GM23338 (cell line): ENCODE results near the gene OTUD3. TPM values are rescaled to one million over a fixed set of nuclear protein-coding genes. Genes with fewer than 3 reads are reported as not detected.

ENCODE experiments used
- ATAC-seq: fragments of 200-7000 bp; cut with Tn5 transposase; 3 replicates; pipeline ENCODE4 v1.9.1; 2020
- DNase-seq: peaks from one replicate; pipeline ENCODE4 v3.0.0-alpha.2; 2015; ENCODE audit warnings: low spot score
- H2AFZ ChIP-seq: fragments of 200-600 bp; sonication (generic); 2 replicates; pipeline ENCODE4 v1.8.0; 2016; ENCODE audit warnings: antibody characterized with exemption, mild to moderate bottlenecking, moderate library complexity
- H3F3A ChIP-seq: fragments of 200-600 bp; sonication (generic); replicated peaks from 2 replicates; pipeline ENCODE4 v1.8.0; 2017; ENCODE audit warnings: antibody characterized with exemption, mixed run types, low read depth
- H3K27ac ChIP-seq: fragments of 200-600 bp; sonication (generic); 2 replicates; pipeline ENCODE4 v1.6.1; 2016; ENCODE audit warnings: low read depth
- H3K27me3 ChIP-seq: fragments of 200-600 bp; sonication (generic); 2 replicates; pipeline ENCODE4 v1.8.0; 2016; ENCODE audit warnings: mild to moderate bottlenecking, mixed run types, moderate library complexity; ENCODE audit not compliant: insufficient read depth
- H3K36me3 ChIP-seq: fragments of 200-600 bp; sonication (generic); 2 replicates; pipeline ENCODE4 v1.8.0; 2016; ENCODE audit warnings: mild to moderate bottlenecking; ENCODE audit not compliant: insufficient read depth
- H3K4me1 ChIP-seq: fragments of 200-600 bp; sonication (generic); 2 replicates; pipeline ENCODE4 v1.8.0; 2016; ENCODE audit warnings: mild to moderate bottlenecking, moderate library complexity; ENCODE audit not compliant: insufficient read depth
- H3K4me2 ChIP-seq: fragments of 200-600 bp; sonication (generic); 2 replicates; pipeline ENCODE4 v1.7.1; 2017; ENCODE audit warnings: mixed run types
- H3K4me3 ChIP-seq: fragments of 200-600 bp; sonication (generic); 2 replicates; pipeline ENCODE4 v1.6.1; 2016; ENCODE audit warnings: mixed run types
- H3K79me2 ChIP-seq: fragments of 200-600 bp; sonication (generic); replicated peaks from 2 replicates; pipeline ENCODE4 v1.8.0; 2017; ENCODE audit warnings: mild to moderate bottlenecking; ENCODE audit not compliant: insufficient read depth
- H3K9me2 ChIP-seq: fragments of 200-600 bp; sonication (generic); 2 replicates; pipeline ENCODE4 v1.8.0; 2017; ENCODE audit not compliant: insufficient read depth
- H4K20me1 ChIP-seq: fragments of 200-600 bp; sonication (generic); replicated peaks from 2 replicates; pipeline ENCODE4 v1.8.0; 2017; ENCODE audit warnings: mild to moderate bottlenecking; ENCODE audit not compliant: insufficient read depth
- H3K27ac Mint-ChIP-seq: 2 replicates; pipeline ENCODE4 v1.8.0; 2020; ENCODE audit warnings: inconsistent platforms, mild to moderate bottlenecking, moderate library complexity, mixed read lengths
- H3K27me3 Mint-ChIP-seq: 3 replicates; pipeline ENCODE4 v1.8.0; 2022; ENCODE audit warnings: low read depth, mild to moderate bottlenecking, moderate library complexity, mixed read lengths, inconsistent platforms; ENCODE audit not compliant: insufficient read depth, poor library complexity
- H3K36me3 Mint-ChIP-seq: 3 replicates; pipeline ENCODE4 v1.8.0; 2021; ENCODE audit warnings: low read depth, mild to moderate bottlenecking, inconsistent platforms, moderate library complexity, mixed read lengths
- H3K4me1 Mint-ChIP-seq: 3 replicates; pipeline ENCODE4 v1.8.0; 2020; ENCODE audit warnings: mild to moderate bottlenecking, inconsistent platforms, mixed read lengths
- H3K4me3 Mint-ChIP-seq: 3 replicates; pipeline ENCODE4 v1.8.0; 2021; ENCODE audit warnings: moderate library complexity, mild to moderate bottlenecking, inconsistent platforms, mixed read lengths
- H3K9me3 Mint-ChIP-seq: 3 replicates; pipeline ENCODE4 v1.8.0; 2020; ENCODE audit warnings: moderate library complexity, mild to moderate bottlenecking, inconsistent platforms, mixed read lengths
- CREB1 ChIP-seq: fragments of 250-450 bp; sonication (Bioruptor Pico); IDR thresholded peaks from 2 replicates; pipeline ENCODE4 v1.5.0; 2020; ENCODE audit warnings: low read depth, mild to moderate bottlenecking, moderate library complexity
- ETS1 ChIP-seq: IDR thresholded peaks from 2 replicates; pipeline ENCODE4 v1.6.1; 2016; ENCODE audit warnings: antibody characterized with exemption
- EZH2 ChIP-seq: fragments of 200-600 bp; sonication (generic); IDR thresholded peaks from one replicate; pipeline ENCODE4 v1.8.0; 2017; ENCODE audit warnings: antibody characterized with exemption, mild to moderate bottlenecking, low read depth; ENCODE audit not compliant: unreplicated experiment
- EZH2phosphoT487 ChIP-seq: fragments of 200-600 bp; sonication (generic); IDR thresholded peaks from one replicate; pipeline ENCODE4 v1.8.1; 2018; ENCODE audit warnings: antibody characterized with exemption; ENCODE audit not compliant: unreplicated experiment
- JUNB ChIP-seq: IDR thresholded peaks from one replicate; pipeline ENCODE4 v1.6.1; 2016; ENCODE audit warnings: antibody characterized with exemption; ENCODE audit not compliant: unreplicated experiment
- NANOG ChIP-seq: IDR thresholded peaks from 2 replicates; pipeline ENCODE4 v1.6.1; 2016; ENCODE audit warnings: antibody characterized with exemption, borderline replicate concordance
- POLR2AphosphoS5 ChIP-seq: IDR thresholded peaks from 2 replicates; pipeline ENCODE4 v1.6.1; 2016; ENCODE audit warnings: antibody characterized with exemption, low read depth
- STAT1 ChIP-seq: IDR thresholded peaks from one replicate; pipeline ENCODE4 v1.6.1; 2016; ENCODE audit warnings: antibody characterized with exemption; ENCODE audit not compliant: unreplicated experiment
- ZNF114 ChIP-seq: fragments of 250-450 bp; sonication (Bioruptor Pico); IDR thresholded peaks from 2 replicates; pipeline ENCODE4 v1.5.0; 2020; ENCODE audit warnings: mild to moderate bottlenecking, moderate library complexity
- ZNF331 ChIP-seq: fragments of 250-450 bp; sonication (Bioruptor Pico); IDR thresholded peaks from 2 replicates; pipeline ENCODE4 v1.5.0; 2020; ENCODE audit warnings: low read depth, mild to moderate bottlenecking, moderate library complexity
- ZNF462 ChIP-seq: fragments of 250-450 bp; sonication (Bioruptor Pico); IDR thresholded peaks from 2 replicates; pipeline ENCODE4 v1.5.0; 2020; ENCODE audit warnings: mild to moderate bottlenecking, moderate library complexity
- polyA plus RNA-seq: library from polyadenylated mRNA; unstranded; fragments of >200 nt; fragmentation: Nextera tagmentation; extraction: Ambion mirVana; gene quantifications from 2 replicates; pipeline ENCODE4 v1.2.1, GENCODE V29; 2016
- total RNA-seq: library from RNA; depleted of rRNA; stranded (reverse); fragments of >200 nt; shearing (Covaris generic); gene quantifications from 2 replicates; pipeline ENCODE4 v1.2.3, GENCODE V29; 2014
- TF ChIP-seq, protein P1 (sequence below): IDR thresholded peaks from one replicate; pipeline ENCODE4 v1.6.1; 2018; ENCODE audit warnings: antibody characterized with exemption; ENCODE audit not compliant: unreplicated experiment
- TF ChIP-seq, protein P2 (sequence below), 2 experiments: fragments of 200-600 bp in 1 of 2; sonication (generic) in 1 of 2; conservative IDR thresholded peaks; 2 replicates each; pipeline versions ENCODE4 v1.5.1 to v1.6.1; 2016 to 2017; ENCODE audit warnings: antibody characterized with exemption in 2 of 2, low read depth in 2 of 2, mild to moderate bottlenecking in 2 of 2, moderate library complexity in 1 of 2

The OTUD3 gene
- total and polyA plus RNA-seq, 2 experiments from 2014 or later, result 3.0 to 12.9 TPM

- TF ChIP-seq ZNF462 (no peak), NANOG (no peak), STAT1 (no peak), ETS1 (no peak), CREB1 (CRISPR knock-in tag) (no peak), ZNF114 (CRISPR knock-in tag) (no peak), EZH2phosphoT487 (no peak), JUNB (no peak), EZH2 (no peak), ZNF331 (CRISPR knock-in tag) (no peak), POLR2AphosphoS5 (no peak)
- TF ChIP-seq, protein P1, sequence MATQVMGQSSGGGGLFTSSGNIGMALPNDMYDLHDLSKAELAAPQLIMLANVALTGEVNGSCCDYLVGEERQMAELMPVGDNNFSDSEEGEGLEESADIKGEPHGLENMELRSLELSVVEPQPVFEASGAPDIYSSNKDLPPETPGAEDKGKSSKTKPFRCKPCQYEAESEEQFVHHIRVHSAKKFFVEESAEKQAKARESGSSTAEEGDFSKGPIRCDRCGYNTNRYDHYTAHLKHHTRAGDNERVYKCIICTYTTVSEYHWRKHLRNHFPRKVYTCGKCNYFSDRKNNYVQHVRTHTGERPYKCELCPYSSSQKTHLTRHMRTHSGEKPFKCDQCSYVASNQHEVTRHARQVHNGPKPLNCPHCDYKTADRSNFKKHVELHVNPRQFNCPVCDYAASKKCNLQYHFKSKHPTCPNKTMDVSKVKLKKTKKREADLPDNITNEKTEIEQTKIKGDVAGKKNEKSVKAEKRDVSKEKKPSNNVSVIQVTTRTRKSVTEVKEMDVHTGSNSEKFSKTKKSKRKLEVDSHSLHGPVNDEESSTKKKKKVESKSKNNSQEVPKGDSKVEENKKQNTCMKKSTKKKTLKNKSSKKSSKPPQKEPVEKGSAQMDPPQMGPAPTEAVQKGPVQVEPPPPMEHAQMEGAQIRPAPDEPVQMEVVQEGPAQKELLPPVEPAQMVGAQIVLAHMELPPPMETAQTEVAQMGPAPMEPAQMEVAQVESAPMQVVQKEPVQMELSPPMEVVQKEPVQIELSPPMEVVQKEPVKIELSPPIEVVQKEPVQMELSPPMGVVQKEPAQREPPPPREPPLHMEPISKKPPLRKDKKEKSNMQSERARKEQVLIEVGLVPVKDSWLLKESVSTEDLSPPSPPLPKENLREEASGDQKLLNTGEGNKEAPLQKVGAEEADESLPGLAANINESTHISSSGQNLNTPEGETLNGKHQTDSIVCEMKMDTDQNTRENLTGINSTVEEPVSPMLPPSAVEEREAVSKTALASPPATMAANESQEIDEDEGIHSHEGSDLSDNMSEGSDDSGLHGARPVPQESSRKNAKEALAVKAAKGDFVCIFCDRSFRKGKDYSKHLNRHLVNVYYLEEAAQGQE, result no peak
- TF ChIP-seq, protein P2, sequence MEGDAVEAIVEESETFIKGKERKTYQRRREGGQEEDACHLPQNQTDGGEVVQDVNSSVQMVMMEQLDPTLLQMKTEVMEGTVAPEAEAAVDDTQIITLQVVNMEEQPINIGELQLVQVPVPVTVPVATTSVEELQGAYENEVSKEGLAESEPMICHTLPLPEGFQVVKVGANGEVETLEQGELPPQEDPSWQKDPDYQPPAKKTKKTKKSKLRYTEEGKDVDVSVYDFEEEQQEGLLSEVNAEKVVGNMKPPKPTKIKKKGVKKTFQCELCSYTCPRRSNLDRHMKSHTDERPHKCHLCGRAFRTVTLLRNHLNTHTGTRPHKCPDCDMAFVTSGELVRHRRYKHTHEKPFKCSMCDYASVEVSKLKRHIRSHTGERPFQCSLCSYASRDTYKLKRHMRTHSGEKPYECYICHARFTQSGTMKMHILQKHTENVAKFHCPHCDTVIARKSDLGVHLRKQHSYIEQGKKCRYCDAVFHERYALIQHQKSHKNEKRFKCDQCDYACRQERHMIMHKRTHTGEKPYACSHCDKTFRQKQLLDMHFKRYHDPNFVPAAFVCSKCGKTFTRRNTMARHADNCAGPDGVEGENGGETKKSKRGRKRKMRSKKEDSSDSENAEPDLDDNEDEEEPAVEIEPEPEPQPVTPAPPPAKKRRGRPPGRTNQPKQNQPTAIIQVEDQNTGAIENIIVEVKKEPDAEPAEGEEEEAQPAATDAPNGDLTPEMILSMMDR (conservative IDR thresholded peaks at IDR 0.05; ENCODE audit: low read depth in 2 of 2), result no peak; a peak in 1 of 4 replicates
- Histone ChIP-seq H3K27ac (no peak within 1 kb of the TSS), H3K79me2 (no peaks in the 10 kb centered on the region), H3K9me2 (0 out of 2 replicates have a peak, but pooled peaks cover 4% of the 10 kb centered on the region), H3K27me3 (no peaks in the 10 kb centered on the region), H3K4me1 (no peaks in the 10 kb centered on the region), H2AFZ (no peak within 1 kb of the TSS), H3F3A (no peaks in the 10 kb centered on the region), H3K4me3 (no peak within 1 kb of the TSS), H3K4me2 (no peak within 1 kb of the TSS), H4K20me1 (no peaks in the 10 kb centered on the region), H3K36me3 (no peaks in the 10 kb centered on the region)
- ATAC-seq, result no peak; the same call in 2 of the 3 replicates
- no peaks in the 10 kb centered on the region for H3K36me3 Mint-ChIP-seq
- peaks cover 5% of the 10 kb centered on the region; the same call in 1 of the 3 replicates for H3K4me1 Mint-ChIP-seq
- H3K4me3 Mint-ChIP-seq, result no peak within 1 kb of the TSS
- no peak within 1 kb of the TSS for H3K27ac Mint-ChIP-seq
- peaks cover 6% of the 10 kb centered on the region for H3K27me3 Mint-ChIP-seq
- H3K9me3 Mint-ChIP-seq, result no peaks in the 10 kb centered on the region; the same call in 2 of the 3 replicates
- DNase-seq, result no peak
These were observed 41.1 kb downstream of the OTUD3 start, which contains the start of gene PLA2G2E for GRCh38 chr1:19923137-19923952. Gene PLA2G2E (minus strand): TSS chr1:19923617. CDS start chr1:19923559, 58 bp downstream.
